ENCODE data around the gene NTM.

The NTM gene

DNA sequence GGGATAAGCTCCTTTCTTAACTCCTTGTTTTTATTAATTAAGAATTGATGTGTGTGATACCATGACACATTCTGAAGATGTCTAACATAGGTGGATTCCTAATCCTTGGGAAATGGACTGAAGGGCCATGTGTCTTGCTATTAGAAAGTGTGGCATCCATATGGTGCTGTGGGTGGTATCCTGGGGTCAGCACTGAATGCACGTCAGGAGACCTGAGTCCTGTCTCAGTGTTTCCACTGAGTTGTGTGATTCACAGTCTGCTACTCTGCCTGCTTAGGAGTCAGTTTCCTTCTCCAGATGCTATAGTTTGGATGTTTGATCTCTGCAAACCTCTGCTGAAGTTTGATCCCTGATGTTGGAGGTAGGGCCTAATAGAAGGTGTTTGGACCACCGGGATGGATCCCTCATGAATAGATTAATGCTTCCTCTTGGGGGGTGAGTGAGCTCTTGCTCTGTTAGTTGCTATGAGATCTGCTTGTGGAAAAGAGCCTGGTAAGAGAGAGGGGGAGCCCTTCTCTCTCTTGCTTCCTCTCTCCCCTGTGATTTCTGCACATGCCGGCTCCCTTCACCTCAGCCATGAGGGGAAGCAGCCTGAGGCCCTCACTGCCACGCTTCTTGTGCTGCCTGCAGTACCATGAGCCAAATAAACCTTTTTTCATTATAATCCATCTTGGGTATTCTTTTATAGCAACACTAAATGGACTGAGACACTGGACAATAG lies 666.5 kb downstream of the NTM start:
- no peak for DNase-seq

DNA sequence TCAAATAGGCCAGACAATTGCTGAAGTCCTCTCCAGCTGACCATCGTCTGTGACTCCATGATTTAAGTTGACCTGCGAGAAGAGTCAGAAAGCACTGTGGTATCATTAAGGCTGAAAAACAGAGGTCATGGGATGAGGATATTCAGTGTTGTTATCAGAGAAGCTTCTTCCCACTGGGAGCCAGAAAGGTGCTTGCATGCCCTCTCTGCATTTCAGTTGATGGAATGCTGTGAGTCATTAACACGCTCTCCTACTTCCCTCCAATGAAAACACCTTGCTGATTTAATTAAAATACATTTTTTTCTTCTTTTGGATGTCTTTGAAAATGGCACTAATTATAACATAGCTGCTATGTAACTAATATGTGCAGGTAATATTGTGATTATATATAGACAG lies 667.0 kb downstream of the NTM start:
- no peak for DNase-seq

DNA sequence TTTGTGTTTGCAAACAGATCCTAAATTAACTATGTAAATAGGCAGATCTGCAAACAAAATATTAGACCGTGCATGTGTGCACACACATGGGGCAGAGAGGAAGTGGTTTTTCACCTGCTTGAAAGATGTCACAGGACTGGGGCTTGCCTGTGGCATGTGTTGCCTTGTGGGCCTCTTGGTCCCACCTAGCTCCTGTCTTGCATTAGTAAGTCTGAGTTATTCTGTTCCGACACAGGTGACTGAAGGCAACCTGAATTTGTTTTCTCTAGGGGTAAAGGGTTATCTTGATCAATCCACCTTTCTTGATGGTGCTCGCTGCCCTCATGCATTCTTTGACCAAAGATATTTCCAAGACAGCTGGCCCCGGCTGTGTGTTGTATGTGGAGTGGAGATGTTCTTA lies 667.5 kb downstream of the NTM start:
- no peak for DNase-seq

DNA sequence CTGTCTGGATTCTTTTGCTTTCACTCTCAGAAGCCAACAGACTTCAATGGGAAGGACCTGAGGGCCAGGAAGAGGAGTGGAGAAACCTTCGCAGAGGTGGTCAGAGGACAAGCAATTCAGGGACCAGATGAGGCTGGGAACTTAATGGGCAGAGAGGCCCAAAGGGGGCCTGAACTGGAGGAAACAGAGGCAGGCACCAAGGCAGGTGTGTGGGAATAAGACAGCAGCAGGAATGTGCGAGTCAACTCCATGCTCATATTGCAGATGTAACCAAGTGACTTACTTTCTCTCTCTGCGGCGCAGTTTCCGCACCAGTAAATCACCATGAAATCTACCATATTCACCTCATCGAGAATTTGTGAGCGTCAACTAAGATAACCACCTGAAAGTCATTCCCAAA lies 669.1 kb downstream of the NTM start:
- DNase-seq, result no peak

DNA sequence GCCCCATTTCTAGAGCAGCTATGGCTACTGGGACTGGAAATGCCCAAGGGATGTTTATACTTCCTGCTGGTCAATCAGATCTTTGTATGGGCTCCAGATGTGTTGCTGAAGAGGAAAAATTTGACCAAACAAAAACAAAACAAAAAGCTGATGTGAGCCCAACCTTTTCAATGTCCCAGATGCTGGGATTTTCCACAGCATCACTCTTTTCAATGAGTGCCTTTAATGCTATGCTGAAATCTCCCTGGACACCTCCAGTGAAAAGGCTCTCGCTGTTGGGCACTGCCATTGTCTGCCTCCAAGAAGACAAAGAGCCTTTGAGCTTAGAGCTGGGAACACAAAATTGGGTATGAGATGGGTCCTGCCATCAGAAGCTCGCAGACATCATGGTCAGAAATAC lies 671.9 kb downstream of the NTM start:
- DNase-seq, result no peak

DNA sequence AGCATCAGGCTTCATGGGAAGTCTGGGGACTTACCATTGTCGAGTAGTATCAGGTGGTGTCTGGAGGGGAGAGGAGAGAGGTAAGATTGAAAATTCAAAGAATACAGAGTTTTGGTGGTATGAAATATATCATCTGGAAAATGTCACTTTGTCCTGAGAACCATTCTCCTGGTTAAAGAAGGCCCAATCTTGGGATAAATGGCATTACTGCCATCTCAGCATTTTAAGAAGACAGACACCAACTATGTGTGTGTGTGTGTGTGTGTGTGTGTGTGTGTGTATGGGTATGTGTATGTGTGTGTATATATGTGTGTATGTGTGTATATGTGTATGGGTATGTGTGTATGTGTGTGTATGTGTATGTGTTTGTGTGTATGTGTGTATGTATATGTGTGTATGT lies 673.3 kb downstream of the NTM start:
- DNase-seq, result no peak

DNA sequence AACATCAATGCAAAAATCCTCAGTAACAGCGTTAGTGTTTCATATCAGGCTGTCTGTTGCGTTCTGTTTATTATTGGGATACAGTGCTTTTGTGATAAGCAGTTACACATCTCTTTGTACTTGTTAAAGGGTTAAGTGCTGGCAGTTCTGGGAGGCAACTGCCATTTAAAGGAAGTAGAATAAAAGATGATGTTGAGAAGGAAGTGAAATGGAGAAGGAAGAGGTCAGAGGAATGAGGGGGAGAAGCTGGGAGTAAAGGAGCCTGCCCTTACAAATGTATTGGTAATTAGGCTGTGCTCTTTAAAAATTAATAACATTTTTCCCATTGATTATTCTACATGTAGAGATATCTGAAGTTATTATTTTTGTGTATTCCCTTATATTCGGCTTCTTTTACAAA lies 674.7 kb downstream of the NTM start:
- no peak for DNase-seq

DNA sequence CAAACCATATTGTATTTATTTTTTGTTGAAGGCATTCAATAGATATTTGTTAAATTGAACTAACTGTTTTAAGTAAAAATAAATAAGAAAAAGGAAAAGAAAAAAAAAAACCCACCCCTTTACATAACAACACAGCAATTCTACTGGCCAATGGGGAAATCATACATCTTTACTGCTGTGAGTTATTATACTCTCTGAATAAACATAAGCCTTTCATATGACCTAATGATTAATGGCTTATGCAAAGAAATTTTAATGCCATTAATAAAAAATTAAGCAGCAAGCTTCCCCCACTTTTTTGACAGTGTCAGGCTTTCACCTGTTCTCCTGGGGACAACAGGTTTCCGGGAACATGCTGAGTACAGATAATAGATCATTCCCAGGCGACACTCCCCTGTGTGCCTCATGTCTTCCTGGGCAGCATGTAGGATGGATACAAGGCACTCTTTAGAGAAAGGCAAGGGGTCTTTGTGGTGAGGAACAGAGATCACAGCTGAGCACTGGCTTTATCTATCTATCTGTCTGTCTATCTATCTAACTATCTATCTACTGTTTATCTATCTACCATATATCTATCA lies 676.0 kb downstream of the NTM start:
- DNase-seq, result no peak

DNA sequence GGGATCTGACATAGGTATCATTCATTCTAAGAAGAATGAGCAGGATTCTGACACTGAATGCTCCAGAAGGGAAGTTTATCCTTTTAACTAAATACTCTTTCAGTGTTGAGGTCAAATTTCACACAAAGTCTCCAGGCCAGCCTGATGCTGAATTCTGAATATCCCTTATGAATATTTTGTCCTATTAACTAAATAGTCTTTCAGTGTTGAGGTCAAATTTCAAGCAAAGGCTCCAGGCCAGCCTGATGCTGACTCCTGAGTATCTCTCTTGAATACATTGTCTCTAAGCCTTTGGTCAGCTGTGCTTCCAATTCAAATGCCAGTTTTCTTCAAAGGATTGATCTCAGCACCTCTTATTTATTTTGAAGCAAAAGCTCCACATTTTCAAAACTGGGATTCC lies 676.8 kb downstream of the NTM start:
- no peak for DNase-seq

DNA sequence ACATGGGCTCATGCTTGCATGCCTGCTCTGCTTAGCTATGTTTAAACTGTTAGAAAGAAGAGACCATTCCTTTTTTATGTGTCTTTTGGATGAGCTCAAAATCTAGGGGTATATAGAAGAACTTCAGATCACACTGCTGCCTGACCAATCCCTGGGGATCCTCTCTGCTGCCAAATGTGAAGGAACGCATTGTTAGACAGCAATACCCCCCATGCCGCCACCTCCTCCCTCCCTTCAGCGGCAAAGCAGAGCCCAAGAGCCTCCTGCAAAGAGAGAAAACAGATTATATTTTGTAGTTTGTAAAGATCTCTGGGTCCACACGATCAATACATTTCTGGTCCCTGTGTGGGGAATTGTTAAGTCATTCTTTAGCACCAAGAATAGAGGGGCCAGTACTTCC lies 677.6 kb downstream of the NTM start:
- no peak for DNase-seq

DNA sequence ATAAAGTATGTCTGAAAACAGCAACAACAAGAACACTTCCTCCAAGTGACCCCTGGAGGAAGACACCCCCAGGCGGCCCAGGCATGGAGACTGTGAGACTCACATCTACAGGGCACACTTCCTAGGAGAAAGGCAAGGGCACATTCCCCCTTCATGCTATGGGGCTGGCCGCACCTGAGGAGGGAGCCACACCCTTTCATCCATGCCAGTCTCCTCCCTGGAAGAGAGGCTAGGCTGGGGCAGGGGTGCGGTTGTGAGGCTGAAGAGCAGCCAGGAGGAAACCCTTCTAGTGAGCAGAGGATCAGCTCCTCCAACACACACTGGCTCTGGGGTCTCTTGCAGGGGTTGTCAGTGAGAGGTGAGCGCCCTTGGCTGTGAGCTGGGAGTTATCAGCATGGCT lies 678.8 kb downstream of the NTM start:
- DNase-seq, result no peak

DNA sequence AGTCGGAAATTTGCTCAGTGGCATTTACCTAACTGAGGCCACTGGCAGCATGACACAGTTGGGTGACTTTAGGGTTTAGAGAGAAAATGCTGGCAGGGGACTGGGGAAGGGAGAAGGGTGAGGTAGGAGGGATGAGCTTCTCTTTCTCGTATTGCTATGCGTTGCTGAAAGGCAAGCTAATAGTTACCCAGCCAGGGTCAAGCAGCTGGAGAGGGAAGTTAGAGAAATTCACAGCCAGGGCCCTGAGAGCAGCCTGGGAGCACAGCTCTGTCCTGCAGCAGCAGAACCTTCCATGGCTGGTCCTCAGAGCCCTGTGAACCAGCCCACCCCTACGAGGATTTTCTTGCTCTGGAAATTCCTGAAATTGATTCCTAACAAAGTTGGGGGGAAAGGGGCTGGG lies 679.6 kb downstream of the NTM start:
- no peak for DNase-seq

DNA sequence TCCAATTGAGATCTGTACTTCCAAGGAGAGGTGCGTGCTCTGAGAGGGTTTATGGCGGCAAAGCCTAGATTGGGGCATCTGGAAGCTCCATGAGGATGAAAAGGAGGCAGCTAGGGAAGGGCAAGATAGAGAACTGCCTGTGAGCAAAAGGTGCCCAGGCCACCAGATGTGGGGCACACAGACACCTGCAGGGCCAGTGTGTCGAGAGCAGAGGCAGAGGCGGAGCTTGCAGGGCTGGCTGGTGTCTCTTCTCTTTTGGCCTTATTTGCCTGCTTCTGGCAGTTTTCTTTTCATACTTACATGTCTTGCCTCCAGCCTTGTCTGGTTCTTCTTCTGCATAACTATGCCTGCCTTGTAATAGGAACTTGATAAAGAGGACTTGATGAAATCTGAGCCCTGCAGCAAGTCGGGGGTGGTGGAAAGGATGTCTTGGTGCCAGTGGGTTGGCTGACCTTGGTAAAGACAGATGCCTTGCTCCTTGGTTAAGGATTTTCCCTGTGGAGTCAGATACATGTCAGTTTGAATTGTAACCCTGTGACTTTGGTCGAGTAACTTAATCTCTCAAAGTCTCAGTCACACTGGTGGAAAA lies 680.3 kb downstream of the NTM start:
- DNase-seq, result no peak

DNA sequence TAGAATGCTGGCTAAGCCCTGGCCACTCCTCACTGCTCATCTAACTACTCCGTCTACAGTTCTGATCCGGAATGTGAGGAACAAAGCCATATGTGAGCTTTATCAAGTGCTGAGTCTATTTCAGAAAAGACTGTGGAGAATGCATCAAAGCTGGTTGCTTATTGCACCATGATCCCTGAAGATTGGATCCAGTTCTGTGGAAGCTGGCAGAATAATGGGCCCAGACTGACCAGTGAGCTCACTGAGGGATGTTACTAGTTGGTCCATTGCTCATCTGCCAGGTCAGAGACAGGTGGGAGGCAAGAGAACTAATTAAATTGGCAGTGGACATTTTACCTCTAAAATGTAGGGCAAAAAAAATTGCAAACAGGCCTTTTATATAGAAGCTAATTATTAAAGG lies 681.3 kb downstream of the NTM start:
- DNase-seq, result no peak

DNA sequence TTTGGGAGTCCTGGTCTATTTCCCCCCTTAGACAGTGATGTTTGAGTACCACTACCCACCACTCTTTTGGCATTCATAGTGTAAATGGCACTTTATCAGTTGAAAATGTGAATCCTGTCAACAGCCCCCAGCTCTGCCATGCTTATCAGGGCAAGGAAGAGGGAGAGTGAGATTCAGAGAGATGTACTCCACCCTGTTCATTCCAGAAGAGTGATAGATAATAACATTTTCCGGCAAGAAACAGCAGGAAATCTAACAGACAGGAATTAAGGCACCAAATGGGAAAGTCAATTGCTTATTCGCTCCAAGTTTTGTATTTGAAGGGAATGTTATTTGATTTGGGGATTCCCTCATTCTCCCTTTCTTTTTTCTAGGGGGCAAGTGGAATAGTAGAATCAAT lies 681.9 kb downstream of the NTM start:
- no peak for DNase-seq

DNA sequence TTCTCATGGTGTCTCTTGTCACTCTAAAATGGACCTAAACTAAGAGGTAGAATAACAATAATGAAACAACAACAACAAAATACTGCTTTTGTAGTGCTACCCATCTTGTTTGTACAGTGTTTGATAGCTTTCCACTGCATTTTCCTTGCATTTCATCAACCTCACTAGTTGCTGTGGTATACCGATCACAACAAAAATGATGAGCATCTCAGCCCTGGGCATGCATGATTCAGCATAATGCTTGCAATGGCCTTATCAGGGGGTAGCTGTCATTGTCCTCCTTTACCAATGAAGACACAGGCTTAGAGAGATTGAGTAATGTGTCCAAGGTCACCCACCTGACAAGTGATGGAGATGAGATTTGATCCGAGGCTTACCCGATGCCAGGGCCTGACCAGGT lies 682.5 kb downstream of the NTM start:
- DNase-seq, result no peak

DNA sequence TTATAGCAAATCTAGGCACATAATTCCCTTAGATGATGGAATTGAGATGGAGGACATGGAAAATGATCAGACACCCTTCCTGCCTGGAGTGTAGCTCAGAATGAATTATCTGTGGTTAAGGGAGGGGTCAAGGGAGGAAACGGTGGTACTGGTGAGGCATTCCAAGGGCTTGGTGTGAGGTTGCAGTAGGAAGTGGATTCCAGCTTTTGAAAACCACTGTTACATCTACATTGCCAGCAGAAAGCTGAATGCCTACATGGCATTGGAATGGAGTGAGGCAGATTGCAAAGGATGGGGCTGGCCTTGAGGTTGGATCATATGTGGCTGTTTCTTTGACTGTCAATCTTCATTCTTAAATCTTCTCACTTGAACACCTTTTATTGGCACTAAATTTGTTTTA lies 684.4 kb downstream of the NTM start:
- DNase-seq, result no peak

DNA sequence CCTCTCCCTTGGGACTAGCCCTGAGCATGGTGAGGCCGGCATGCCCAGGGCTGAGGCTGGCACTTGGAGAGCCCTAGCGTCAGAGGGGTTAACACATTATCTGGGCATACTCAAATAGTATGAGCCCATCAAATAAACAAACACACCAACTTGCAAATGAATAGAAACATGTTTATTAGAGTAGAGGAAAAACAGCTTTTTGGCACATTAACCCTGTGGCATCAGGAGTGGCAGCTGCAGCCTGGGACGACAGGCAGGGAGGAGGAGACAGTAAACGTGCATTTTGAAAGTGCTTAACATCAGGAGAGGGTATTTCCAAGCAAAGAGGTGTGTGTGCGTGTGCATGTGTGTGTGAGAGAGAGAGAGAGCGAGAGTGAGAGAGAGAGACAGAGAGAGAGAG lies 684.9 kb downstream of the NTM start:
- DNase-seq, result no peak

DNA sequence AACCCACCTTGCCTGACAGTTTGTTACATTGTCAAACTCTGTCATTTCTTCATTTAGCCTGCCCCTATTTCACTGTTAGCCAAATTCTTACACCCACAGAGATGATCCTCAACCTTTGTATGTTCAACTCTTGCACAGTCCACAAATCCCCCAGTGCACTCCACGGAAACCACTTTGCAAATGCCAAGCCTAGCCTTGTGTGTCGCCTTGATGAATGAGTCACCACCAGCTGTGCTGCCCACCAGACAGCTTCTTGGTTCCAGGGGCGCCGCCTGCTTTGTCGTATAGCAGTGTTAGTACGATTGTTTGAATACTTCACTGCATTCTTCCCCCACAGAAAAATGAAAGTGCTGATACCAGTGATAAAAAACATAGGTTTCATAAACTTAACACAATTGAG lies 686.3 kb downstream of the NTM start:
- DNase-seq, result no peak

DNA sequence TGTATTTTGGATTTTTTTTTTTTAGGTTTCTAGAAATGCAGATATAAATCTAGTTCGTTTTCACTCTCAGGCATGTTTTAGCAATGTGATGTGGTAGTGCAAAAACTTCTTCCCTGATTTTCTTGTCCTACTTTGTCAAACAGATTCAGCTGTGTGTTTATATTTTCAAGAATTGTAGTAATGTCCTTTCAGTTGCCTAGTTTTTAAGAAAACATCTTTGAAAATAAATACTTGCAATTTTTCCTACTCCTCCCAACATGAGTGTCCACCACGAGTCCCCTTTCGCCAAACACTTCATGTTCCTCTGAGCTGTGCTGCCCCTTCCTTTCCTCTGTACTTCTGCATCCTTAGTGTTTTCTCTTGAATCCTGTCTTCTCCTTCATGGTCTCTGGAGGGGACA lies 686.9 kb downstream of the NTM start:
- DNase-seq, result no peak

DNA sequence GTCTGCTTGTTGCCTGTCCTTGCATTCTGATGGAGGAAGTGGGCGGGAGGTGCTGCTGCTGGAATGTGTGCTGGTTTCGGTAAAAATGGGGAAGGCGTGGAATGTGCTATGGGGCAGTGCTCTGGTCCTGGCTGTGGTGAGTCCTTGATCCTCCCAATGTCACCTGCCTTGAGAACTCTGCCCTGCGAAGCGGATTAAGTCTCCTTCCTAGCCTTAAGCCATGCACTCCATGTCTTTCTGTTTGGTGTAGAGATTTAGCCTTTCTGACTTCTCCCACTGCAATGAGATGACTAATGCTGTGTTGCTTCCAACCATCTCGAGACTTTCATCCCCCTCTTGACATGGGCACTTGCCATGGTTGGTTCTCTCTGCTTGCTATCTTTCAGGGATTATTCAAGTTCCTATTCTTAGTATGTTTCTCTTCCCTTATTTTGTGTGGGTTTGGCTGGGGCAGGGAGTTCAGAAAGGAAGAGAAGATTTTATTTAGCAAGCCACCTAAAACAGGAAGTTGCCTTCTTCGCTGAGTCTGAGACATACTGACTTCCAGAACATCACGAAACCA lies 687.9 kb downstream of the NTM start:
- no peak for DNase-seq

DNA sequence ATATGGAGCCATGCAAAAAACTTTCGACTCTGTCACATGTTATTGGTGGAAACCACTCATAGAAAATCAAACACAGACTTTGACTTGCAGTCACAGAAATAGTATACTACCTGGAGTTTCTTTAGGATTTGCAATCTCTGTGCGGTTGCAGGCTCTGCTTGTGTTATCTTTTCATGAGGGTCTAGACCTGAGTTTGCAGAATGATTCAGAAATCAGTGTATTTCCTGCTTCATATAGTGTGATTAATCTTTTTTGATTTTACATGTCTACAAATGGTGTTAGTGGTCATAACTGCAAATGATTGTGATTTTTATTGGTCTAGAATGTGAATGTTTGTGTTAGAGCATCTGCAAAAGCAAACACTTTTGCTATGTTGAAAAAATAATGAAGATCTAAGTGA lies 690.2 kb downstream of the NTM start:
- no peak for DNase-seq

DNA sequence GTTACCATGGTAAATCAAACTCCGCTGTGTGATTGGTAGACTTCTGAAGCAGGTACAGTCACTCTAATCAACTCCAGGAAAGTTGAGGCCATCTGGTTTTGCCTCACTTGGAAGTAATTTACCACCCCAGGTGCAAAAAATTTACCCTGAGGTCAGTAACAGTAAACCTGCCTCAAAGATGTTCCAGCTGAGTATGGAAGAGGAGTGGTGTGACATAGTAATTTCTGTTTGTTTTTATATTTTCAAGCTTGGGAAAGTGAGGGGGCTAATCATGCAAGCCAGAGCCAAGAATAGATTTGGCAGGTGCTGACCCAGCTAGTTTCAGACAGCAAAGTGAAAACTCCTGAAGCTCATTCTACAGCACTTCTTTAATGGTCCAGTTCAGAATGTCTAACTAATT lies 691.6 kb downstream of the NTM start:
- DNase-seq, result no peak

DNA sequence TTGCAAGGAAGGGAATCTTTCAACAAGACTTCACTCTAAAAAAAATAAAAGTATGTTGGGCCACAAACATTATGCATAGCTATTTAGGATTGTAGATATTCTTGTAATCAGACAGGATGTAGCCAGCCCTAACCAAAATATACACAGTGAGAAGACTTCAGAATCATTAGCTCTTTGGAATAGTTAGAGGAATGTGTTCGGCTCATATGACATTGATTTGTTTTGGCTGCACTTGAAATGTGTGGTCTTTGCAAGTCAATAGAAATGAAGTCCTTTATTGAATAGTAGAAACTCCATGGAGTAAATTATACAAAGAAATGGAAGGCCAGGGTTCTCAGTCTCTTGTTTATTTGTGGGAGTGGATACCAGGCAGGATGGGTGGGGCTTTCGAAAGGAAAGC lies 692.1 kb downstream of the NTM start:
- no peak for DNase-seq
